NCI-H1048 (cell line): Measurements from ENCODE around the gene RGS21.
"Not testable (repeated sequence)": the region's sequence is repeated elsewhere in the genome, so short reads cannot be mapped to it uniquely, and the experiment has no call there.

Experiments used
- DNase-seq: peaks from one replicate; lab custom pipeline; 2025; lab: John Stamatoyannopoulos, UW

RGS21 gene, protein sequence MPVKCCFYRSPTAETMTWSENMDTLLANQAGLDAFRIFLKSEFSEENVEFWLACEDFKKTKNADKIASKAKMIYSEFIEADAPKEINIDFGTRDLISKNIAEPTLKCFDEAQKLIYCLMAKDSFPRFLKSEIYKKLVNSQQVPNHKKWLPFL

DNA sequence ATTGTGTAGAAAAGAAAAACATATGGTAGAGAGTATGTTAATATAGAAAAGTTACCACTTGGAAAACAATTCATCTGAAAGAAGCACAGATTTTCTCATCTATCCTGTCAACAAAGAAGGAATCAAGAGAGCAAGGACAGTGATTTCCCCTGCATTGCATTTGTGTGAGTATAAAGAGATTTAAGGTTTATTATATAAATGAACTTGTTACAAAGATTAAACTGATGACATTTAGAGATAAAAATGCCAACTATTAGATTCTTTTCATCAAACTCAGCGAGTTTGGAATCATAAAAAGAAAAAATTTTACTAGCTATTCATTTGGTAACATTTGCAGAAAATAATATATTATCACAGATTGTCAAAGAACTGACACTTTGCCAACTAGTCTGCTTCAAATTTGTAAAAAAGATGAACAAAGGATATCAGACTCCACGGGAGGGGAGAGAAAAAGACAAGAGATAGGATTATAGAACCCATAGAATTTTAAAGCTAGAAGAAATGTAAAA, at the start of gene RGS21:
TSS of gene RGS21 (plus strand) at position 51 of the 509 bp plus-strand sequence. CDS start 26,045 bp downstream, outside the sequence.
- DNase-seq, result no peak

- no peak for DNase-seq
Observed at GRCh38 chr1:192268468-192269052, 48.2 kb upstream of the RGS21 start.

- DNase-seq, result no peak
Observed at GRCh38 chr1:192270398-192270797, 46.4 kb upstream of the RGS21 start.

- DNase-seq, result no peak
Observed at GRCh38 chr1:192272732-192273131, 44.1 kb upstream of the RGS21 start.

DNA sequence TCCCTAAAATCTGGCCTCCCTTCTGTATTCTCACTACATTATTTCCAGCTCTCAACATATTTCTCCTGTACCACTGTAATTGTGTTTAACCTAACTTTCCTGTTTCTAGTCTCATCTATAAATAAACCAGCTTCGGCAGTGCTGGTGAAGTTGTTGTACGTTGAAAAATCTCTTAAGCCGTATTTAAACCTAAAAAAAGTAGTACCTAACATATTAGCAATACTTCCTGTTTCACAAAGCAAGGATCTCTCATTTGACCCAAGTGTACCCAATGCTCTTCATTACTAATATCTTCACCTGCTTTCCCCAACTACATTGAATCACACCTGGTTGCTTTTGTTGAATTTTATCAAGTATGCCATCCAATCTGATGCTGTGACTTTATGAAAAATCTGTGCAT, 42.2 kb upstream of the RGS21 start:
- DNase-seq, result no peak

DNA sequence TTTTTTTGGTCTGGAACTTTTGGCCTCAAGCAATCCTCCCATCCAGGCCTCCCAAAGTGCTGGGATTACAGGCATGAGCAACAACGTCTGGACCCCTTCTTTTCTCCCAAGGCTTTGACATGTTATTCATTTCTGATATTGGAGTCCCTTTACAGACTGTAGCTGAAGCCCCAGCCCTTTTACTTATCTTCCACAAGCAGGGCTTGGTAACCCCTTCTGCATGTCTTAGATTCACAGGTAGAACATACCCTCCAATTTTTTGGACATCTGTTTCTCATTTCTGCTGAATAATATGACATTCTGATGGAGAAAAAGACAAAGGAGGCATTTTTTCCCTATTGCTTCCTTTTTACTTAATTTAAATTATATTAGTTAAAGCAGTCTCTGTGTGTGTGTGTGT, 39.2 kb upstream of the RGS21 start:
- DNase-seq, result no peak

GRCh38 chr1:192284927-192285326, 31.9 kb upstream of the RGS21 start:
- no peak for DNase-seq

GRCh38 chr1:192303029-192303428, 13.8 kb upstream of the RGS21 start:
- DNase-seq, result no peak

DNA sequence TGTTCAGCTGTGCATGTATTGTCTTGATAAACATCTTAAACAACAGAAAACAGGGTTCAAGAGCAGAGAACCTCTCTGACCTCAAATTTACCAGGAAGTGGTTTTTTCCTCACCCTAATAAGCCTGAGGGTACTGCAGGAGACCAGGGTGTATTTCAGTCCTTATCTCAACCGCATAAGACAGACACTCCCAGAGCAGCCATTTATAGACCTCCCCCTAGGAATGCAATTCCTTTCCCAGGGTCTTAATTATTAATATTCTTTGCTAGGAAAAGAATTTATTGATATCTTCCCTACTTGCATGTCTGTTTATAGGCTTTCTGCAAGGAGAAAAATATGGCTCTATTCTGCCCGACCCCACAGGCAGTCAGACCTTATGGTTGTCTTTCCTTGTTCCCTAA, 8.5 kb upstream of the RGS21 start:
- not testable (repeated sequence) for DNase-seq

DNA sequence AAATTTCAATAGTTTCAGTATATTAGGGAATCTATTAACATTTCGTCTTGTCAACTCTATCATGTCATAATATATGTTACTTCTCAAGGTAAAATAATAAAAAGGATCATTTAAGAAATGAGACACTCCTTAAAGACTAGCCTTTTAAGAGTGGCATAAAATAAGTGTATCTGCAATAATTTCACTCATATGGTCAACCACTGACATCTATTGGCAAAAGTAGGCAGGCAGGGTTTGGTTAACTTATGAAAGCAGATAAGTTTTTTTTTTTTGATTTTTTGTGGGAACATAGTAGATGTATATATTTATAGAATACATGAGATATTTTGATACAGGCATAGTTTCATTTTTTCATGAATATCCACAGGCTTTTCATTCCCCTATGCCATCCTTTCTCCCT, 5.5 kb upstream of the RGS21 start:
- peak; percentile 44 for DNase-seq

DNA sequence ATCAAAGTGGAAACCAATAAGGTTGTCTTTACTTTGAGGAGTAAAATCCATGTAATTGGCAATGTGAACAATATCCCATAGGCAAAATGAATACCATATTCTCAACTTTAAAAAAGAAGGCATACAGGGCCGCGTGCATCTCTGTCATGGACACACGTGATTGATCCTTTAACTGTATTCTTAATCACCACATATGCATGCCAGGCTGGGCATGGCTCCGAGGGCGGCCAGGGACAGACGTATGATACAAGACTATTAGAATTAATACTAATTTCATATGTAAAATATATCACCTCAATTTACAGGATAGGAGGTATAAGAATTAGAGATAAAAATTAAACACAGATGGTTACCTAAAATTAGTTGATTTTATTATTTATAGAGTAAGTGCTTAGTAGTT, 11.2 kb downstream of the RGS21 start:
- DNase-seq, result no peak

DNA sequence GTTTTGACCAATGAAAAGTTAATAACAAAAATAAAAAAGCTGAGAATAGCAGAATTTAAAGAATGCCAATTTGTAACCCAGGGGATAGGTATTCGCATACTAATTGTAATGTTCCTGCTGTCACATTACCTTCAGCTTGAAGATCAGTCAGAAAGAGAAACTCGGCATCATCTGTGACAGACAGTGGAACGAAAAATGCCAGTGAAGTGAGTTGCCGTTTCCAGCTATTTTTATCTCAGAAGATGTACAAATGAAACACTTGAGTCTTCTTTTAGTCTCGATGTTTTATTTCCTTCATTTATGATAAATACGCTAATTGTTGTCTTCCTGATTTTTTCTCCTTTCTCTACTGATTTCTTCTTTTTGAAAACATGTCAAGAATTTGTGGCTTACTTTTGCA, 26.1 kb downstream of the RGS21 start:
- DNase-seq, result no peak

DNA sequence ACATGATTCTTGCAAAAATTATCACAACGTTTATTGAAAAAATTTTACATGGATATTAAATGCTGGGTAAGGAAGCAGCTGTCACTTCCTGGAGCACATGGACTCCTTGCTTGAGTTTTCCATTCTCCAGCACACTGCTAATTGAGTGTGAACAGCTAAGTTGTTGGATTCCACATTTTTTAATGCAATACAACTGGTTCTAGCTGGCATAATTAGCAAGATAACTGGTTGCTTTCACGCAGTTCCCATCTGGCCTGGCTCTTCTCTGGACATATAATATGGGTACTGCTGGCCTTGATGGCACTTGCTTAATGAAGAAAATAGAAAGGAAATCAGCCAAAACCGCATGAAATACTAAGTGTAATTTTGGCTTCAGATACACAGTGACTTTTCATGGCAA, 26.6 kb downstream of the RGS21 start:
- no peak for DNase-seq

DNA sequence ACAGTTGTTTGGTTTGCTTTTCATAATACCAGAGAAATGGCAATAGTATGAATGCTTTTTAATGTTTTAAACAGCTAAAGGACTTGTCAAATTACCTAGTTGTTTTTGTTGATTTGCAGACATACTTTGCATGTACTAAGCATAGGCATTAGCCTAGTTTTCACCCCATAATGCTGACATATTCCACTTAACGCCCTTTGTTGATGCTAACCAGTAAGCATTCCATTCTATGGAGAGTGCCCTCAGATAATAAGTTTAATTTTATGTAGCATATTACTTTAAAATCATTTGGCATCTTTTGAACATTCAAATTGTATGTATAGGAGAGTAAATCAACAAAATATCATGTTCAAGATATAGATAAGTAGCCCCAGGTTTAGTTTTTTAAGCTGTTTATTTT, 32.5 kb downstream of the RGS21 start:
- DNase-seq, result no peak

DNA sequence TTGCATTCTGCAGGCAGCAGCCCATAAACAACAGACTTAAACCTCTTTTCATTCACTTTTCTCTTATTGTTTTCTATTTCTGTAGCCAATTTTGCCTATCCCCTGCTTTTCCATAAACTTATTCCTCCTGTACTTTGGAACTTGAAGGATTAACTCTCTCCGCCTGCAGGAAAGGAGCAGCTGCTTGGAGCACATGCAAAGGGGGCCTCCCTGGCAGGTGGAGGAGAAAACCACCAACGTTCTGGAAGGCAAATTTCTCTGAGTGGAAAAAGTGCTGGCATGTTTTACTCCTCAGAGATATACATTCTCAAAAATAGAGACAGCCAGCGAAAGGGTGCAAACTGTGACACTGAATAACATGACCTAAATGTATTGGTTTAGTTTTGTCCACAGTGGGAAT, 33.6 kb downstream of the RGS21 start:
- no peak for DNase-seq

GRCh38 chr1:192351550-192351949, 34.8 kb downstream of the RGS21 start:
- DNase-seq, result no peak

- no peak for DNase-seq
Observed at GRCh38 chr1:192357924-192358323, 41.1 kb downstream of the RGS21 start.

DNA sequence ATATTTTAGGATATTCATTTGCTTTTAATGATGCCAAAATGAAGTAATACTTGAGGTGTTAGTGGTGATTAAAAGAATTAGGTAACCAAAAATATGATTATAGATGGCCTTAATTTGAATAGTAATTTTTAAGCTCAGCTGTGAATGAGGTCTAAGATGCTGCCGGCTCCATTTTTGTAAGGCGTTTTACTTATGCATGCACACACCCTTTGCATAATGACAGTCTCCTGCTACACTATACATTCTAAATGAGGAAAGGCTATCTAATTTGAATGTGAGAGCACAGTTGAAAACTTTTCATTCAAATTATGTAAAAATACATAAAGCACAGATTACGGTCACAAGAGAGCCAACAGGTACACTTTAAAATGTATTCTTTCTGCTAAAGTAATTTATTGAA, 41.6 kb downstream of the RGS21 start:
- peak; percentile 95 for DNase-seq

DNA sequence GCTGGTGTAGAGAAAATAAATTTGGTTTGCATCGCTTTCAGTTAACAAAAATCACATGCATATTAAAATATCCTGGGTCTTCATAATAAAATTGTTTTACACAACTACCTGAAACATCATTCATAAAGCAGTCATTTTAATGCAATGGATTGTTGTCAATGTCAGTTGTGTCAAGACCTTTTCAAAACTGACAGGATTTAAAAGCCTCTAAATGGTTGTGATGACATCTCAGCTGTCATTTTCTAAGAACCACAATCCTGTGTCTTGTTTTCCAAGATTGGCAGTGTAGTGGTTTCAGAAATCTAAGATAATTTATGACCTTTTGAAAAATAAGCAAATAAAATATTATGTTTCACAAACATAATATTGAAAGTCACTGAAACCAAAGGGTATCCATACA, 42.0 kb downstream of the RGS21 start:
- no peak for DNase-seq

GRCh38 chr1:192363177-192363576, 46.4 kb downstream of the RGS21 start:
- no peak for DNase-seq

- DNase-seq, result no peak
Observed at GRCh38 chr1:192367436-192367835, 50.6 kb downstream of the RGS21 start.

DNA sequence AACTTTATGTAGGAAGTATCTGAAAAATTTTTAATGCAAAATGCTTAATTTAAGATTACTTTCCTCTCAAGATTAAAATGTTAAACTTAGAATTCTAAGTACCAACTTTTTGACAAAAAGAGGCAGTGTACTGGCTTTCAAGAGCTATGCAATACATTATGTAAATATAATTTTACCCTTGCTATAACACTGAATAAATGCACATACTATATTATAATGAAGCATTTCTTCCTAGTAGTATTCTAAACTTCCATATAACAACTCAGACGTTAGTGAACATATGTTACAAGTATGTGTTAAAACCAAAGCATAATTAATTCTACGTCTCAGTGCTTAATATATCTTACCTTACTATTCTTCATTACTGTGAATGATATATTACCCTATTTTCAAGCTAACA, 58.5 kb downstream of the RGS21 start:
- no peak for DNase-seq

DNA sequence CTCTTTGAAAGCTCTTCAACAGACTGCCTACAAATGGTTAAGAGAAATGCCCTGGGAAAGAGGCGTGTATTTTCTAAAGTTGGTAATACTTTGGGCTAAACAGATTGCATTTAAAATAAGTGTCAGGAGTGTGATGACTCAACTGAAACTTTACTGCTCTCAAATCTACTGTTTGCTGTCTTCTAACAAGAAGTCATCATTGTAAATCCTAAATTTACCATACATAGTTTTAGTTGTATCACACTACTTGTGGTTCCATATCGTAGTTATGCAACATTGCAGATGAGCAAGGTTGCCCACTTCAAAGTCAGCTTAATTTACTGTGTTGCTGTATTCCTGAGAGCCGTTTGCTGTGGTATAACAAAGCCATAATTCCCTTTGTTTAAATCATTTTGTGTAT, 59.6 kb downstream of the RGS21 start:
- no peak for DNase-seq

DNA sequence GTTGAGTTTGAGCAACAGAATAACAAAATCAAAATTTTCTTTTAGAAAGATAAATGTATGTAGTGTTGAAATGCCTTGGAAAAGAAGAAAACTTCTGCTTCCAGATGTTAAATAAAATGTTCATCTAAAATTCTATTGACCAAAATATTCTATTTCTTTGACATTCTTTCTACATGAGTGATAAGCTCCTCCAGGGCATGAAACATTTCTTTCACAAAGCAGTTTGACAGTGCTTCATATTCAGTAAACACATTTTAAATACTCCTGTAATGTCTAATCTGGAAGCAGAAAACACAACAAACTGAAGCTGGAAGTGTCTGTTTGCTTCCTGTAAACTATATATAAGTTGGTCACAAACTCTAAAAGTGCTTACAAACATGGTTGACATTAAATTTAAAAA, 61.5 kb downstream of the RGS21 start:
- no peak for DNase-seq
